Mesendoderm (in vitro differentiated cells): ENCODE measurements around the gene SLC25A42.

Experiments used
- DNase-seq: peaks from one replicate; pipeline ENCODE4 v3.0.0; 2013
- H2AK5ac ChIP-seq: 2 replicates; pipeline ENCODE4 v1.6.1; 2013; ENCODE audit warnings: low read length, inconsistent platforms
- H2BK120ac ChIP-seq: 2 replicates; pipeline ENCODE4 v1.6.1; 2013; ENCODE audit warnings: low read depth, mild to moderate bottlenecking, low read length, moderate library complexity, mixed read lengths
- H2BK15ac ChIP-seq: replicated peaks from 2 replicates; pipeline ENCODE4 v1.6.1; 2013; ENCODE audit warnings: low read depth, mild to moderate bottlenecking, moderate library complexity
- H2BK5ac ChIP-seq: 2 replicates; pipeline ENCODE4 v1.6.1; 2013; ENCODE audit warnings: low read length, inconsistent platforms
- H3K18ac ChIP-seq: 2 replicates; pipeline ENCODE4 v1.6.1; 2013; ENCODE audit warnings: mild to moderate bottlenecking, low read length, mixed read lengths
- H3K23ac ChIP-seq: one replicate; pipeline ENCODE4 v1.6.1; 2013; ENCODE audit warnings: low read length
- H3K27ac ChIP-seq: 2 replicates; pipeline ENCODE4 v1.5.1; 2013; ENCODE audit warnings: low read depth, mild to moderate bottlenecking, inconsistent platforms, low read length, moderate library complexity
- H3K27me3 ChIP-seq: 2 replicates; pipeline ENCODE4 v1.6.1; 2013; ENCODE audit warnings: low read length, control low read depth, mild to moderate bottlenecking, inconsistent platforms; ENCODE audit not compliant: insufficient read depth, poor library complexity
- H3K36me3 ChIP-seq: 2 replicates; pipeline ENCODE4 v1.6.1; 2013; ENCODE audit warnings: low read length, inconsistent platforms; ENCODE audit not compliant: control insufficient read depth, insufficient read depth
- H3K4ac ChIP-seq: one replicate; pipeline ENCODE4 v1.6.1; 2013; ENCODE audit warnings: low read depth, mild to moderate bottlenecking, low read length, moderate library complexity
- H3K4me1 ChIP-seq: 2 replicates; pipeline ENCODE4 v1.6.1; 2013; ENCODE audit warnings: low read depth, low read length, inconsistent platforms; ENCODE audit not compliant: control insufficient read depth
- H3K4me2 ChIP-seq: 2 replicates; pipeline ENCODE4 v1.6.1; 2013; ENCODE audit warnings: low read length
- H3K4me3 ChIP-seq: 2 replicates; pipeline ENCODE4 v1.5.1; 2013; ENCODE audit warnings: mild to moderate bottlenecking, low read length
- H3K56ac ChIP-seq: one replicate; pipeline ENCODE4 v1.6.1; 2013; ENCODE audit warnings: low read length
- H3K79me1 ChIP-seq: 2 replicates; pipeline ENCODE4 v1.6.1; 2013; ENCODE audit warnings: low read length, inconsistent platforms
- H3K79me2 ChIP-seq: 2 replicates; pipeline ENCODE4 v1.6.1; 2013; ENCODE audit warnings: mild to moderate bottlenecking, low read length; ENCODE audit not compliant: control insufficient read depth, insufficient read depth
- H3K9ac ChIP-seq: 2 replicates; pipeline ENCODE4 v1.6.1; 2013; ENCODE audit warnings: low read length, inconsistent platforms
- H4K5ac ChIP-seq: one replicate; pipeline ENCODE4 v1.6.1; 2013; ENCODE audit warnings: low read length
- H4K8ac ChIP-seq: one replicate; pipeline ENCODE4 v1.6.1; 2013; ENCODE audit warnings: low read depth, mild to moderate bottlenecking, control low read depth, low read length, moderate library complexity
- WGBS: extraction: QIAGEN DNeasy Blood & Tissue Kit; methylation state at CpG from one replicate; pipeline ENCODE4 v1.1.7; 2013; ENCODE audit warnings: low lambda C conversion rate, missing lambda C conversion rate; ENCODE audit not compliant: insufficient coverage; ENCODE audit errors: extremely low coverage; 5-methylcytosine and 5-hydroxymethylcytosine counted together

The SLC25A42 gene

DNA sequence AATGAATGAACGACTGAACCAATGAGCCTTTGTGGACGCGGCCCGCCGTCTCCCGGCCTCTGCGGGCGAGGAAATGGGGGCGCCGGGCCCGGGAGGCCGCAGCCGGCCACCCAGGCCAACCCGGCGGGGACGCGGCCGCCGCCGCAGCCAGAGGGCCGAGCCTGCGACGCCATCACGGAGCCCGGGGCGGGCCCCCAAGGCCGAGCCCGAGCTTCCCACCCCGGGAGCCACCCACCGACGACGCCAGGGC lies 30.7 kb upstream of the SLC25A42 start:
- Histone ChIP-seq H3K18ac (peak overlapping the region; percentile 75), H4K8ac (no peak overlapping the region), H3K9ac (peak overlapping the region; percentile 90), H3K23ac (no peak overlapping the region), H3K4me3 (peak overlapping the region; percentile 82), H3K4me2 (peak overlapping the region; percentile 43), H2BK120ac (no peak overlapping the region), H3K27ac (peak overlapping the region; percentile 78), H2AK5ac (no peak overlapping the region), H2BK15ac (no peak overlapping the region), H3K56ac (peak overlapping the region; percentile 92), H3K4me1 (peaks cover 1% of the 10 kb centered on the region), H3K36me3 (peaks cover 6% of the 10 kb centered on the region), H4K5ac (no peak overlapping the region), H2BK5ac (no peak overlapping the region), H3K27me3 (no peaks in the 10 kb centered on the region), H3K79me2 (peaks cover 41% of the 10 kb centered on the region), H3K79me1 (peaks cover 14% of the 10 kb centered on the region), H3K4ac (peak overlapping the region; percentile 40)
- no CpG with 5 or more reads among the region's 32 CpGs for WGBS
- no peak for DNase-seq

DNA sequence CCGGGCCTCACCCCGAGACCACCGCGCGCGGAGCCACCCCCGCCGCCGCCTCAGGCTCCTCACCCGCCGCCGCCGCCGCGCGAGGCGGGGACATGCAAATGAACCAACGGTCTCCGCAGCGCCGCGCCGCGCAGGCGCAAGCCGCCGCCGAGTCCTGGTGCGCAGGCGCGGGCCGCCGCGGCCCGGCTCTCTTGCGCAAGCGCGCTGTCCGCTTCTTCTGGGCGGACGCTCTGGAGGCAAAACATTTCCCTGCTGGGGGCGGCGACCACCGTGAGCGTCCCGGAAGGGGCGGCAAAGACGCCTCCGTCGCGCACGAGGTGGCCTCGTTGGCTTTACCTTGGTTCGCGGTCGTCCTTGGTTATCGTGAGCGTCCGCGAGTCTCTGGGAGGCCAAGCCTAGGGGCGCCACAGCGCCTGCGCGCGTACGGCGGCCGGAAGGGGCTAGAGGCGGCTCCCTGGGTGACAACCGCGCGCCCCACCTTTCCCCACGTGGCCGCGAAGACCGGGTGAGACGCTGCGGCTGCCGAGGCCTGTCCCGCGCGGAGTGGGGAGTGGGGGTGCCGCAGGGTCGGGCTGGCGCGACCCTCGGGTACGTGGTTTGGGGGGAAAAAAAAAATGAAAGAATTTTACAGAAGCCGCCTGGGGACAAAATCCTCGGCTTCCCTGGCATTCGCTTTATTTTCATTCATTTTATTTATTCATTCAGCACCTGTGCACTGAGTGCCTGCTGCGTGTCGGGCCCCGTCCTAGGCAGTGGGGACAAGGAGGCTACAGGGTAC lies 30.2 kb upstream of the SLC25A42 start, which contains the start of the genes ARMC6 and SUGP2:
ARMC6 (plus strand) TSS at position 178 of the 778 bp plus-strand sequence. CDS start 607 bp downstream, outside the sequence.
SUGP2 (minus strand) TSS at position 92 of the 778 bp plus-strand sequence. CDS start 2,446 bp downstream, outside the sequence.
- Histone ChIP-seq H3K4me3 (peak within 1 kb of the TSS; percentile 82), H3K4me1 (peaks cover 1% of the 10 kb centered on the region), H3K27me3 (no peaks in the 10 kb centered on the region), H2BK120ac (no peak within 1 kb of the TSS), H2BK15ac (no peak within 1 kb of the TSS), H2BK5ac (peak within 1 kb of the TSS; percentile 55), H3K56ac (peak within 1 kb of the TSS; percentile 99), H4K8ac (peak within 1 kb of the TSS; percentile 30), H3K23ac (no peak within 1 kb of the TSS), H3K18ac (peak within 1 kb of the TSS; percentile 75), H3K4me2 (peak within 1 kb of the TSS; percentile 90), H4K5ac (no peak within 1 kb of the TSS), H3K36me3 (peaks cover 2% of the 10 kb centered on the region), H3K27ac (peak within 1 kb of the TSS; percentile 96), H3K9ac (peak within 1 kb of the TSS; percentile 90), H3K79me1 (peaks cover 14% of the 10 kb centered on the region), H3K4ac (peak within 1 kb of the TSS; percentile 66), H3K79me2 (peaks cover 45% of the 10 kb centered on the region), H2AK5ac (peak within 1 kb of the TSS; percentile 48)
- WGBS, result no CpG with 5 or more reads among the region's 94 CpGs
- DNase-seq, result peak; percentile 93

DNA sequence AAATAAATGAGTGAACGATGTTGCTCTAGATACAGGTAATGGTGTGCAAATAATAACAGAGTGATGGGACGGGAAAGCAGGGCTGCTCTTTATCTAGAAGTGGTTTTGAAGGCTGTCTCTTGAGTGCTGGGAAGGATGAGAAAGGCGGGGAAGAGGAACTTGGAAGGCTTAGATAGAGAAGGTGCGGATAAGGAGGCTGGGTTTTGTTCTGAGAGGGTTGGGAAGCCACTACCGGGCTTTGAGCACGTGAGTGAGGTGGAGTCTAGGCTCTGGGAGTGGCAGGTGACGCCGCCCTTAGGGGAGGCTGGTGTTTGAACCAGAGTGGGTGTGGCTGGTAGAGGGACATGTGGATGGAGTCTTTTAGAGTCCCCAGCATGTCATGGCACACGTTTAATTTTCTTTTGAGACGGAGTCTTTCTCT lies 29.6 kb upstream of the SLC25A42 start:
- H3K36me3 ChIP-seq, result peaks cover 2% of the 10 kb centered on the region

DNA sequence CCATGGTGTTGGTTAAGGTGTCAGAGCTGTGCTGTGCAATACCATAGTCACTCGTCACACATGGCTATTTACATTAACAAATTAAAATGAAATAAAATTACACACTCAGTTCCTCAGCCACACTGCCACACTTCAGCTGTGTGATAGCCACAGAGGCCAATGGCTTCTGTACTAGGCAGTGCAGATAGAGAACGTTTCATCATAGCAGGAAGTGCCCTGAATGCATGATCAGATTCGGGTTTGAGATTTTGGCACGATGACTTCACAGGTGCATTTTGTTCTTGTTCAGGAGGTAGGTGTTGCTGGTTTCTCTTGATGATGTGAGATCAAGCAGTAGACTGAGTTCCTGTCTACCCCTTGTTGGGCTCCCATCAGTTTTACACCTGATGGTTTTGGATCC lies 23.9 kb upstream of the SLC25A42 start:
- Histone ChIP-seq H3K56ac (no peak overlapping the region), H3K36me3 (peaks cover 9% of the 10 kb centered on the region)
- no peak for DNase-seq

More for the DNA sequence above, 29.6 kb upstream of the SLC25A42 start:
- Histone ChIP-seq H3K27ac (peak overlapping the region; percentile 96), H3K4ac (peak overlapping the region; percentile 66), H3K4me1 (peaks cover 1% of the 10 kb centered on the region), H2BK5ac (peak overlapping the region; percentile 27), H3K4me2 (peak overlapping the region; percentile 90), H3K79me1 (peaks cover 14% of the 10 kb centered on the region), H4K5ac (no peak overlapping the region), H3K9ac (peak overlapping the region; percentile 86), H2BK15ac (no peak overlapping the region), H2BK120ac (no peak overlapping the region), H3K4me3 (peak overlapping the region; percentile 76), H3K23ac (no peak overlapping the region), H4K8ac (peak overlapping the region; percentile 30), H3K18ac (peak overlapping the region; percentile 29), H3K79me2 (peaks cover 45% of the 10 kb centered on the region), H3K27me3 (no peaks in the 10 kb centered on the region), H3K56ac (peak overlapping the region; percentile 99), H2AK5ac (peak overlapping the region; percentile 48)
- DNase-seq, result peak; percentile 90
- WGBS, result no CpG with 5 or more reads among the region's 10 CpGs

DNA sequence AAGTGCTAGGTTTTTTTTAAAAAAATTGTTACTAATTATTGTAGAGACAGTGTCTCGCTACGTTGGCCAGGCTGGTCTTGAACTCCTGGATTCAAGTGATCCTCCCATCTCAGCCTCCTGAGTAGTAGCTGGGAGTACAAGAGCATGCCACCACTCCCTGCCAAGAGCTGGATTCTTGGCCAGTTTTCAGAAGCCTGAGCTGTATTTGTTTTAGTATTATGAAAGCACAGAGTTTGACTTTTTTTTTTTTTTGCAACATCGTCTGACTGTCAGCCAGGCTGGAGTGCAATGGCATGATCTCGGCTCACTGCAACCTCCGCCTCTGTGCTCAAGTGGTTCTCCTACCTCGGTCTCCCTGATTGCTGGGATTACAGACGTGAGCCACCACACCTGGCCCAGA lies 23.4 kb upstream of the SLC25A42 start:
- H3K9ac ChIP-seq, result no peak overlapping the region
- no peak overlapping the region for H4K8ac ChIP-seq
- H3K27me3 ChIP-seq, result no peaks in the 10 kb centered on the region
- H3K4me3 ChIP-seq, result no peak overlapping the region
- H3K23ac ChIP-seq, result no peak overlapping the region
- peaks cover 25% of the 10 kb centered on the region for H3K79me1 ChIP-seq
- no peak overlapping the region for H2BK5ac ChIP-seq
- H3K4ac ChIP-seq, result no peak overlapping the region
- H2BK15ac ChIP-seq, result no peak overlapping the region
- peaks cover 38% of the 10 kb centered on the region for H3K79me2 ChIP-seq
- no peak overlapping the region for H2AK5ac ChIP-seq
- no peaks in the 10 kb centered on the region for H3K4me1 ChIP-seq
- no CpG with 5 or more reads among the region's 7 CpGs for WGBS
- no peak overlapping the region for H3K56ac ChIP-seq
- no peak overlapping the region for H2BK120ac ChIP-seq
- peaks cover 9% of the 10 kb centered on the region for H3K36me3 ChIP-seq
- no peak for DNase-seq
- no peak overlapping the region for H3K27ac ChIP-seq
- no peak overlapping the region for H3K4me2 ChIP-seq
- H3K18ac ChIP-seq, result no peak overlapping the region
- H4K5ac ChIP-seq, result no peak overlapping the region

More for the DNA sequence above, 23.9 kb upstream of the SLC25A42 start:
- no CpG with 5 or more reads among the region's 4 CpGs for WGBS
- Histone ChIP-seq H3K79me1 (peaks cover 25% of the 10 kb centered on the region), H3K4me3 (no peak overlapping the region), H3K4ac (no peak overlapping the region), H2BK120ac (no peak overlapping the region), H3K18ac (no peak overlapping the region), H2BK5ac (no peak overlapping the region), H2AK5ac (no peak overlapping the region), H3K27ac (no peak overlapping the region), H3K9ac (no peak overlapping the region), H3K79me2 (peaks cover 42% of the 10 kb centered on the region), H4K5ac (no peak overlapping the region), H2BK15ac (no peak overlapping the region), H4K8ac (no peak overlapping the region), H3K27me3 (no peaks in the 10 kb centered on the region), H3K4me2 (no peak overlapping the region), H3K23ac (no peak overlapping the region), H3K4me1 (no peaks in the 10 kb centered on the region)
